HEK293 (cell line): ENCODE measurements around the gene TRIM24.

Source experiments
- CTCF ChIA-PET: fragments of 350-600 bp; formaldehyde crosslinking; extraction: SDS; loops from one replicate; lab custom pipeline; 2021; ENCODE audit warnings: antibody characterized with exemption; lab: Yijun Ruan, JAX
- POLR2A ChIA-PET: fragments of 300-600 bp; formaldehyde crosslinking; extraction: SDS; loops from one replicate; lab custom pipeline; 2020; ENCODE audit warnings: antibody characterized with exemption, inconsistent platforms; lab: Yijun Ruan, JAX
- H3K27ac ChIP-seq: fragments of 200-500 bp; sonication (Bioruptor generic); 2 replicates; pipeline ENCODE4 v1.5.1; 2014; ENCODE audit warnings: low read depth, low read length, control low read depth, inconsistent platforms; ENCODE audit errors: extremely low read depth
- H3K36me3 ChIP-seq, 2 experiments: fragments of 200-500 bp in 1 of 2; sonication (Bioruptor generic) in 1 of 2; 1 replicate in 1 of 2; 2 replicates in 1 of 2; pipeline ENCODE4 v1.5.1; 2014 to 2017; ENCODE audit warnings: inconsistent platforms in 2 of 2, low read length in 2 of 2; ENCODE audit not compliant: control insufficient read depth in 2 of 2, insufficient read depth in 1 of 2
- H3K4me1 ChIP-seq: fragments of 200-500 bp; sonication (Bioruptor generic); 2 replicates; pipeline ENCODE4 v1.5.1; 2014; ENCODE audit warnings: mild to moderate bottlenecking, low read length, inconsistent platforms; ENCODE audit not compliant: control insufficient read depth, insufficient read depth
- H3K4me3 ChIP-seq: 2 replicates; pipeline ENCODE4 v1.5.1; 2011; ENCODE audit warnings: low read depth, mild to moderate bottlenecking, control low read depth, low read length, moderate library complexity
- H3K9me3 ChIP-seq: fragments of 200-500 bp; sonication (Bioruptor generic); 2 replicates; pipeline ENCODE4 v1.5.1; 2014; ENCODE audit warnings: low read depth, low read length, inconsistent platforms; ENCODE audit not compliant: control insufficient read depth, insufficient read depth
- GLI4 ChIP-seq: fragments of 450-650 bp; formaldehyde crosslinking; IDR thresholded peaks from 2 replicates; pipeline ENCODE4 v1.5.1; 2016; ENCODE audit warnings: missing biosample characterization, missing genetic modification characterization
- HOXC10 ChIP-seq: sonication (generic); formaldehyde crosslinking; IDR thresholded peaks from 2 replicates; pipeline ENCODE4 v1.8.1; 2023; ENCODE audit warnings: mild to moderate bottlenecking, missing genetic modification reagents
- HOXD13 ChIP-seq: sonication (generic); formaldehyde crosslinking; IDR thresholded peaks from 2 replicates; pipeline ENCODE4 v1.8.0; 2022; ENCODE audit warnings: missing genetic modification reagents, borderline replicate concordance
- IKZF3 ChIP-seq: fragments of 450-650 bp; IDR thresholded peaks from 2 replicates; pipeline ENCODE4 v1.5.0; 2018; ENCODE audit warnings: missing biosample characterization, mild to moderate bottlenecking, missing genetic modification characterization, moderate library complexity
- PRDM6 ChIP-seq: fragments of 450-650 bp; formaldehyde crosslinking; IDR thresholded peaks from 2 replicates; pipeline ENCODE4 v1.5.1; 2017; ENCODE audit warnings: missing biosample characterization, missing genetic modification characterization
- TRIM28 ChIP-seq: IDR thresholded peaks from 2 replicates; pipeline ENCODE4 v1.6.1; 2011; ENCODE audit warnings: low read length, control low read depth, borderline replicate concordance
- ZBTB8A ChIP-seq: fragments of 450-650 bp; formaldehyde crosslinking; IDR thresholded peaks from 2 replicates; pipeline ENCODE4 v1.5.1; 2016; ENCODE audit warnings: missing biosample characterization, missing genetic modification characterization
- ZFP41 ChIP-seq: fragments of 450-650 bp; formaldehyde crosslinking; IDR thresholded peaks from 2 replicates; pipeline ENCODE4 v1.5.1; 2016; ENCODE audit warnings: missing biosample characterization, missing genetic modification characterization, borderline replicate concordance
- ZNF311 ChIP-seq: fragments of 450-650 bp; formaldehyde crosslinking; IDR thresholded peaks from 2 replicates; pipeline ENCODE4 v1.5.1; 2017; ENCODE audit warnings: missing biosample characterization, missing genetic modification characterization, borderline replicate concordance
- ZNF341 ChIP-seq: fragments of 450-650 bp; formaldehyde crosslinking; IDR thresholded peaks from 2 replicates; pipeline ENCODE4; 2016; ENCODE audit warnings: low read depth, missing biosample characterization, missing genetic modification characterization
- ZNF350 ChIP-seq: fragments of 450-650 bp; formaldehyde crosslinking; IDR thresholded peaks from 2 replicates; pipeline ENCODE4 v1.5.0; 2017; ENCODE audit warnings: missing biosample characterization, mild to moderate bottlenecking, missing genetic modification characterization
- ZNF560 ChIP-seq: fragments of 450-650 bp; formaldehyde crosslinking; IDR thresholded peaks from 2 replicates; pipeline ENCODE4 v1.5.1; 2017; ENCODE audit warnings: missing biosample characterization, missing genetic modification characterization, borderline replicate concordance
- ZNF654 ChIP-seq: fragments of 450-650 bp; formaldehyde crosslinking; IDR thresholded peaks from 2 replicates; pipeline ENCODE4 v1.5.1; 2016; ENCODE audit warnings: low read depth, missing biosample characterization, missing genetic modification characterization
- ZNF747 ChIP-seq: fragments of 450-650 bp; formaldehyde crosslinking; IDR thresholded peaks from 2 replicates; pipeline ENCODE4 v1.5.1; 2016; ENCODE audit warnings: missing biosample characterization, missing genetic modification characterization
- ZNF776 ChIP-seq: fragments of 450-650 bp; formaldehyde crosslinking; IDR thresholded peaks from 2 replicates; pipeline ENCODE4 v1.5.0; 2017; ENCODE audit warnings: missing biosample characterization, missing genetic modification characterization, borderline replicate concordance
- ZNF785 ChIP-seq: fragments of 450-650 bp; formaldehyde crosslinking; IDR thresholded peaks from 2 replicates; pipeline ENCODE4 v1.5.1; 2016; ENCODE audit warnings: missing biosample characterization, missing genetic modification characterization
- TF ChIP-seq, protein P1 (sequence below): fragments of 450-650 bp; formaldehyde crosslinking; IDR thresholded peaks from 2 replicates; pipeline ENCODE4 v1.5.1; 2017; ENCODE audit warnings: missing biosample characterization, missing genetic modification characterization
- TF ChIP-seq, protein P2 (sequence below): fragments of 450-650 bp; formaldehyde crosslinking; IDR thresholded peaks from 2 replicates; pipeline ENCODE4 v1.5.1; 2016; ENCODE audit warnings: missing biosample characterization, missing genetic modification characterization

TRIM24 gene

GRCh38 chr7:138563808-138564207 is 103.7 kb downstream of the TRIM24 start:
- Histone ChIP-seq H3K36me3 (peaks cover 0 to 91% of the 10 kb centered on the region in 2 experiments), H3K4me3 (no peak overlapping the region), H3K27ac (no peak overlapping the region), H3K4me1 (no peaks in the 10 kb centered on the region), H3K9me3 (no peaks in the 10 kb centered on the region)
- ChIA-PET POLR2A (no interaction called here), CTCF (interaction anchor here (0.6 kb wide), 1 partner anchor 1097 kb away, joined by 3 read pairs; no protein-coding TSS in a partner anchor)
- TF ChIP-seq ZNF341 (tag by site-specific recombination), result no peak
- no peak for TF ChIP-seq IKZF3 (tag by site-specific recombination)
- no peak for TF ChIP-seq ZNF350 (tag by site-specific recombination)
- no peak for TF ChIP-seq ZBTB8A (tag by site-specific recombination)

GRCh38 chr7:138564365-138564764 is 104.3 kb downstream of the TRIM24 start:
- H3K4me3 ChIP-seq, result no peak overlapping the region
- no peaks in the 10 kb centered on the region for H3K4me1 ChIP-seq
- CTCF ChIA-PET, result interaction anchor here (0.6 kb wide), 1 partner anchor 1098 kb away, joined by 3 read pairs; no protein-coding TSS in a partner anchor
- POLR2A ChIA-PET, result no interaction called here
- no peaks in the 10 kb centered on the region for H3K9me3 ChIP-seq
- peaks cover 0 to 91% of the 10 kb centered on the region in 2 experiments for H3K36me3 ChIP-seq
- TF ChIP-seq ZNF560 (tag by site-specific recombination) (no peak), ZNF776 (tag by site-specific recombination) (no peak), ZNF785 (no peak), GLI4 (no peak), TRIM28 (no peak), HOXC10 (CRISPR knock-in tag) (no peak), PRDM6 (tag by site-specific recombination) (no peak), HOXD13 (no peak), ZFP41 (tag by site-specific recombination) (no peak), ZNF311 (tag by site-specific recombination) (no peak)
- TF ChIP-seq, protein P1, sequence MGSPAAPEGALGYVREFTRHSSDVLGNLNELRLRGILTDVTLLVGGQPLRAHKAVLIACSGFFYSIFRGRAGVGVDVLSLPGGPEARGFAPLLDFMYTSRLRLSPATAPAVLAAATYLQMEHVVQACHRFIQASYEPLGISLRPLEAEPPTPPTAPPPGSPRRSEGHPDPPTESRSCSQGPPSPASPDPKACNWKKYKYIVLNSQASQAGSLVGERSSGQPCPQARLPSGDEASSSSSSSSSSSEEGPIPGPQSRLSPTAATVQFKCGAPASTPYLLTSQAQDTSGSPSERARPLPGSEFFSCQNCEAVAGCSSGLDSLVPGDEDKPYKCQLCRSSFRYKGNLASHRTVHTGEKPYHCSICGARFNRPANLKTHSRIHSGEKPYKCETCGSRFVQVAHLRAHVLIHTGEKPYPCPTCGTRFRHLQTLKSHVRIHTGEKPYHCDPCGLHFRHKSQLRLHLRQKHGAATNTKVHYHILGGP (tag by site-specific recombination), result no peak
- TF ChIP-seq, protein P2, sequence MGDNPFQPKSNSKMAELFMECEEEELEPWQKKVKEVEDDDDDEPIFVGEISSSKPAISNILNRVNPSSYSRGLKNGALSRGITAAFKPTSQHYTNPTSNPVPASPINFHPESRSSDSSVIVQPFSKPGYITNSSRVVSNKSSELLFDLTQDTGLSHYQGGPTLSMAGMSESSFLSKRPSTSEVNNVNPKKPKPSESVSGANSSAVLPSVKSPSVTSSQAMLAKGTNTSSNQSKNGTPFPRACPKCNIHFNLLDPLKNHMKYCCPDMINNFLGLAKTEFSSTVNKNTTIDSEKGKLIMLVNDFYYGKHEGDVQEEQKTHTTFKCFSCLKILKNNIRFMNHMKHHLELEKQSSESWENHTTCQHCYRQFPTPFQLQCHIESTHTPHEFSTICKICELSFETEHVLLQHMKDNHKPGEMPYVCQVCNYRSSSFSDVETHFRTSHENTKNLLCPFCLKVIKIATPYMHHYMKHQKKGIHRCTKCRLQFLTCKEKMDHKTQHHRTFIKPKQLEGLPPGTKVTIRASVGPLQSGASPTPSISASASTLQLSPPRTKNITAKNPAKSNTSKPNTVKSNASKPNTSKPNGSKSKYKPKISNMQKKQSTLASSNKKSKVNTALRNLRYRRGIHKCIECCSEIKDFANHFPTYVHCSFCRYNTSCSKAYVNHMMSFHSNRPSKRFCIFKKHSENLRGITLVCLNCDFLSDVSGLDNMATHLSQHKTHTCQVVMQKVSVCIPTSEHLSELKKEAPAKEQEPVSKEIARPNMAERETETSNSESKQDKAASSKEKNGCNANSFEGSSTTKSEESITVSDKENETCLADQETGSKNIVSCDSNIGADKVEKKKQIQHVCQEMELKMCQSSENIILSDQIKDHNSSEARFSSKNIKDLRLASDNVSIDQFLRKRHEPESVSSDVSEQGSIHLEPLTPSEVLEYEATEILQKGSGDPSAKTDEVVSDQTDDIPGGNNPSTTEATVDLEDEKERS (tag by site-specific recombination), result no peak
- H3K27ac ChIP-seq, result no peak overlapping the region

GRCh38 chr7:138565071-138565450 is 105.0 kb downstream of the TRIM24 start:
- TF ChIP-seq ZNF654 (tag by site-specific recombination) (no peak), ZNF747 (no peak)
- H3K4me1 ChIP-seq, result no peaks in the 10 kb centered on the region
- H3K27ac ChIP-seq, result no peak overlapping the region
- ChIA-PET CTCF (no interaction called here), POLR2A (no interaction called here)
- H3K4me3 ChIP-seq, result no peak overlapping the region
- H3K9me3 ChIP-seq, result no peaks in the 10 kb centered on the region
- H3K36me3 ChIP-seq, result peaks cover 0 to 91% of the 10 kb centered on the region in 2 experiments
